ENCODE measurements around the gene RNF44.

RNF44 gene

GRCh38 chr5:176526462-176526861 lies 10.7 kb downstream of the RNF44 start:
- in situ Hi-C loops (cut with MboI; ENCODE audit: low pct_unique_long_range_greater_than_20kb, low sequenced_read_pairs), result no loop called here
- DNase-seq, result no peak

GRCh38 chr5:176525677-176526076 lies 11.5 kb downstream of the RNF44 start:
- in situ Hi-C loops (cut with MboI; ENCODE audit: low pct_unique_long_range_greater_than_20kb, low sequenced_read_pairs), result no loop called here
- no peak for DNase-seq

GRCh38 chr5:176524987-176525386 lies 12.2 kb downstream of the RNF44 start:
- in situ Hi-C loops (cut with MboI; ENCODE audit: low pct_unique_long_range_greater_than_20kb, low sequenced_read_pairs), result no loop called here
- DNase-seq, result no peak

GRCh38 chr5:176524138-176524537 lies 13.1 kb downstream of the RNF44 start:
- in situ Hi-C loops (cut with MboI; ENCODE audit: low pct_unique_long_range_greater_than_20kb, low sequenced_read_pairs), result no loop called here
- DNase-seq, result no peak

- in situ Hi-C loops (cut with MboI; ENCODE audit: low pct_unique_long_range_greater_than_20kb, low sequenced_read_pairs), result no loop called here
Observed at GRCh38 chr5:176521699-176522263, 15.4 kb downstream of the RNF44 start.

GRCh38 chr5:176521286-176521685 lies 15.9 kb downstream of the RNF44 start:
- in situ Hi-C loops (cut with MboI; ENCODE audit: low pct_unique_long_range_greater_than_20kb, low sequenced_read_pairs), result no loop called here
- DNase-seq, result no peak

More at GRCh38 chr5:176521699-176522263, 15.4 kb downstream of the RNF44 start:
- no peak for DNase-seq

GRCh38 chr5:176519810-176520720 lies 17.1 kb downstream of the RNF44 start:
- in situ Hi-C loops (cut with MboI; ENCODE audit: low pct_unique_long_range_greater_than_20kb, low sequenced_read_pairs), result no loop called here
- DNase-seq, result no peak

GRCh38 chr5:176517053-176517661 lies 20.0 kb downstream of the RNF44 start:
- DNase-seq, result peak; percentile 39
- in situ Hi-C loops (cut with MboI; ENCODE audit: low pct_unique_long_range_greater_than_20kb, low sequenced_read_pairs), result no loop called here

GRCh38 chr5:176515396-176515795 lies 21.8 kb downstream of the RNF44 start:
- DNase-seq, result no peak
- in situ Hi-C loops (cut with MboI; ENCODE audit: low pct_unique_long_range_greater_than_20kb, low sequenced_read_pairs), result no loop called here

GRCh38 chr5:176514244-176514950 lies 22.8 kb downstream of the RNF44 start:
- in situ Hi-C loops (cut with MboI; ENCODE audit: low pct_unique_long_range_greater_than_20kb, low sequenced_read_pairs), result no loop called here
- DNase-seq, result peak; percentile 37

- no peak for DNase-seq
- in situ Hi-C loops (cut with MboI; ENCODE audit: low pct_unique_long_range_greater_than_20kb, low sequenced_read_pairs), result no loop called here
Observed at GRCh38 chr5:176513788-176514187, 23.4 kb downstream of the RNF44 start.

GRCh38 chr5:176508603-176509002 lies 28.6 kb downstream of the RNF44 start:
- no peak for DNase-seq
- in situ Hi-C loops (cut with MboI; ENCODE audit: low pct_unique_long_range_greater_than_20kb, low sequenced_read_pairs), result no loop called here

GRCh38 chr5:176507911-176508310 lies 29.3 kb downstream of the RNF44 start:
- in situ Hi-C loops (cut with MboI; ENCODE audit: low pct_unique_long_range_greater_than_20kb, low sequenced_read_pairs), result no loop called here
- no peak for DNase-seq

- in situ Hi-C loops (cut with MboI; ENCODE audit: low pct_unique_long_range_greater_than_20kb, low sequenced_read_pairs), result no loop called here
- DNase-seq, result no peak
Observed at GRCh38 chr5:176503496-176503895, 33.7 kb downstream of the RNF44 start.

- in situ Hi-C loops (cut with MboI; ENCODE audit: low pct_unique_long_range_greater_than_20kb, low sequenced_read_pairs), result no loop called here
Observed at GRCh38 chr5:176501333-176501732, 35.9 kb downstream of the RNF44 start.

GRCh38 chr5:176500511-176500910 lies 36.7 kb downstream of the RNF44 start:
- DNase-seq, result no peak
- in situ Hi-C loops (cut with MboI; ENCODE audit: low pct_unique_long_range_greater_than_20kb, low sequenced_read_pairs), result no loop called here

More at GRCh38 chr5:176501333-176501732, 35.9 kb downstream of the RNF44 start:
- DNase-seq, result no peak

- no peak for DNase-seq
- in situ Hi-C loops (cut with MboI; ENCODE audit: low pct_unique_long_range_greater_than_20kb, low sequenced_read_pairs), result no loop called here
Observed at GRCh38 chr5:176499273-176499672, 37.9 kb downstream of the RNF44 start.

- no peak for DNase-seq
- in situ Hi-C loops (cut with MboI; ENCODE audit: low pct_unique_long_range_greater_than_20kb, low sequenced_read_pairs), result no loop called here
Observed at GRCh38 chr5:176497852-176498251, 39.4 kb downstream of the RNF44 start.

GRCh38 chr5:176492431-176492830 lies 44.8 kb downstream of the RNF44 start:
- in situ Hi-C loops (cut with MboI; ENCODE audit: low pct_unique_long_range_greater_than_20kb, low sequenced_read_pairs), result no loop called here

GRCh38 chr5:176491901-176492300 lies 45.3 kb downstream of the RNF44 start:
- in situ Hi-C loops (cut with MboI; ENCODE audit: low pct_unique_long_range_greater_than_20kb, low sequenced_read_pairs), result no loop called here

More at GRCh38 chr5:176492431-176492830, 44.8 kb downstream of the RNF44 start:
- DNase-seq, result no peak

More at GRCh38 chr5:176491901-176492300, 45.3 kb downstream of the RNF44 start:
- DNase-seq, result no peak
